ENCODE results near the gene CPNE8. TPM values are rescaled to one million over a fixed set of nuclear protein-coding genes. Genes with fewer than 3 reads are reported as not detected.

Gene CPNE8
- total and polyA plus RNA-seq, 2 of the 4 experiments (the other 2 are of a cell fraction): not detected

DNA sequence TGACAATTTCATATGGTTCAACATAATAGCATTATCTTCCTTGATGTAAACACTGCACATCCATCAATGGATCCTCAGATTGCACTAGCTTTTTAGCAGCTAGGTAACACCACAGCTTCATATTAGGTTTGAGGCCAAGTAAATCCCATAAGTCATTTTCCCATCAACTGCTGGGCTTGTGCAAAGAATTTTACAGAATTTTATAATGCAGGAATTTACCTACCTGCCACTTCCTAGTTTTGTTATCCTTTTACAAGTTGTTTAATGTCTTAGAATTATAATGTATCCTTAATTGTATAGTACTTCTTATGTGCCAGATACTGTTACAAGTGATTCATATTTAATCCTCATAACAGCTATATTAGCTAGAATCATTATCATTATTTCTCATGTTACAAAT is 36.4 kb downstream of the CPNE8 start:
- no peak overlapping the region for H2AK5ac ChIP-seq (ENCODE audit: low read depth, low read length)
- H3K36me3 ChIP-seq (ENCODE audit: control insufficient read depth, insufficient read depth, low read length): no peaks in the 10 kb centered on the region
- no peak overlapping the region for H2BK15ac ChIP-seq (ENCODE audit: low read depth, low read length)
- DNase-seq (no peak), ATAC-seq (ENCODE audit: low read depth) (no peak)
- H3K9me1 ChIP-seq (ENCODE audit: insufficient read depth, low read length): no peaks in the 10 kb centered on the region
- H3K27ac ChIP-seq (ENCODE audit: insufficient read depth, low read length): no peak overlapping the region
- H3K9me3 ChIP-seq (ENCODE audit: control insufficient read depth, insufficient read depth, low read length): peaks cover 2% of the 10 kb centered on the region; the same call in 1 of the 2 replicates
- no peak overlapping the region for H2BK5ac ChIP-seq (ENCODE audit: low read depth, low read length, poor library complexity, severe bottlenecking)
- H2AK9ac ChIP-seq (replicated peaks; ENCODE audit: low read depth, low read length, poor library complexity): no peak overlapping the region
- no peak overlapping the region for H4K91ac ChIP-seq (ENCODE audit: insufficient read depth, low read depth, low read length)
- no peak overlapping the region for H2BK20ac ChIP-seq (ENCODE audit: low read depth, low read length)
- H3K4me3 ChIP-seq (ENCODE audit: insufficient read depth, low read depth, low read length): no peak overlapping the region
- H3K14ac ChIP-seq (replicated peaks; ENCODE audit: low read depth, low read length): no peak overlapping the region
- dilution Hi-C loops (cut with HindIII; ENCODE audit: low sequenced_read_pairs, unreplicated experiment) (no loop called here), in situ Hi-C loops (cut with MboI; ENCODE audit: low sequenced_read_pairs) (no loop called here), intact Hi-C loops (cut with micrococcal nuclease) (no loop called here)
- H3K9ac ChIP-seq (ENCODE audit: low read depth, low read length): no peak overlapping the region
- H3K18ac ChIP-seq (ENCODE audit: low read depth, low read length): no peak overlapping the region
- BruUV-seq (replicated peaks): no TSS peak
- H4K8ac ChIP-seq (ENCODE audit: low read depth in 2 of 2, low read length in 2 of 2): no peak overlapping the region
- H3K4me1 ChIP-seq (ENCODE audit: control insufficient read depth, insufficient read depth, low read length): no peaks in the 10 kb centered on the region
- no peak overlapping the region for H3K4me2 ChIP-seq (ENCODE audit: low read depth, low read length)
- no peak overlapping the region for H2BK120ac ChIP-seq (ENCODE audit: low read depth, low read length)
- H3K56ac ChIP-seq (ENCODE audit: extremely low read depth, insufficient read depth, low read length): no peak overlapping the region
- no peaks in the 10 kb centered on the region for H3K27me3 ChIP-seq (ENCODE audit: control insufficient read depth, insufficient read depth, low read length)
- H2AFZ ChIP-seq (replicated peaks; ENCODE audit: low read length, poor library complexity): no peak overlapping the region
- H4K20me1 ChIP-seq (ENCODE audit: insufficient read depth, low read length): no peaks in the 10 kb centered on the region
- ChIA-PET CTCF (no interaction called here), POLR2A (ENCODE audit: unreplicated experiment) (no interaction called here)
- no peak overlapping the region for H3K23ac ChIP-seq (ENCODE audit: low read depth, low read length)
- TF ChIP-seq, protein P1, sequence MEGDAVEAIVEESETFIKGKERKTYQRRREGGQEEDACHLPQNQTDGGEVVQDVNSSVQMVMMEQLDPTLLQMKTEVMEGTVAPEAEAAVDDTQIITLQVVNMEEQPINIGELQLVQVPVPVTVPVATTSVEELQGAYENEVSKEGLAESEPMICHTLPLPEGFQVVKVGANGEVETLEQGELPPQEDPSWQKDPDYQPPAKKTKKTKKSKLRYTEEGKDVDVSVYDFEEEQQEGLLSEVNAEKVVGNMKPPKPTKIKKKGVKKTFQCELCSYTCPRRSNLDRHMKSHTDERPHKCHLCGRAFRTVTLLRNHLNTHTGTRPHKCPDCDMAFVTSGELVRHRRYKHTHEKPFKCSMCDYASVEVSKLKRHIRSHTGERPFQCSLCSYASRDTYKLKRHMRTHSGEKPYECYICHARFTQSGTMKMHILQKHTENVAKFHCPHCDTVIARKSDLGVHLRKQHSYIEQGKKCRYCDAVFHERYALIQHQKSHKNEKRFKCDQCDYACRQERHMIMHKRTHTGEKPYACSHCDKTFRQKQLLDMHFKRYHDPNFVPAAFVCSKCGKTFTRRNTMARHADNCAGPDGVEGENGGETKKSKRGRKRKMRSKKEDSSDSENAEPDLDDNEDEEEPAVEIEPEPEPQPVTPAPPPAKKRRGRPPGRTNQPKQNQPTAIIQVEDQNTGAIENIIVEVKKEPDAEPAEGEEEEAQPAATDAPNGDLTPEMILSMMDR (conservative IDR thresholded peaks at IDR 0.05; ENCODE audit: low read depth, low read length): no peak
- no peak for TF ChIP-seq MXI1 (IDR thresholded peaks at IDR 0.05; ENCODE audit: borderline replicate concordance, low read depth, low read length)
- TF ChIP-seq MAFK (IDR thresholded peaks at IDR 0.05; ENCODE audit: low read depth, low read length): no peak
- TF ChIP-seq MAZ (IDR thresholded peaks at IDR 0.05; ENCODE audit: borderline replicate concordance, low read depth, low read length): no peak
- no peak overlapping the region for H3K4ac ChIP-seq (ENCODE audit: low read depth, low read length)
- no peaks in the 10 kb centered on the region for H3K79me1 ChIP-seq (ENCODE audit: low read depth in 1 of 2, low read length in 2 of 2)
- H4K5ac ChIP-seq (ENCODE audit: low read depth, low read length): no peak overlapping the region
